CD14-positive monocyte (primary cell): Measurements from ENCODE around the gene RSPO4. TPM values are rescaled to one million over a fixed set of nuclear protein-coding genes. Genes with fewer than 3 reads are reported as not detected.

Experiments
- DNase-seq, 3 donors: peaks; one replicate each; pipeline ENCODE4 v3.0.0-alpha.2; 2011 to 2022
- H2AFZ ChIP-seq: 2 replicates; pipeline ENCODE4 v1.6.0; 2012; ENCODE audit warnings: mild to moderate bottlenecking, low read depth, low read length, inconsistent platforms; ENCODE audit not compliant: insufficient read depth, poor library complexity, severe bottlenecking
- H3K27ac ChIP-seq, 2 donors: 1 replicate in 1 of 2; 2 replicates in 1 of 2; pipeline ENCODE4 v1.5.1; 2012 to 2013; ENCODE audit warnings: low read length in 2 of 2, control low read depth in 1 of 2, inconsistent platforms in 1 of 2, low read depth in 1 of 2, mild to moderate bottlenecking in 1 of 2
- H3K27me3 ChIP-seq, 2 donors: one replicate each; pipeline versions ENCODE4 v1.6.0 to v1.6.1; 2011 to 2013; ENCODE audit warnings: low read length in 2 of 2; ENCODE audit not compliant: control insufficient read depth in 2 of 2, insufficient read depth in 2 of 2
- H3K36me3 ChIP-seq, 2 donors: replicated peaks in 1 of 2; 1 replicate in 1 of 2; 2 replicates in 1 of 2; pipeline versions ENCODE4 v1.5.1 to v1.6.1; 2012 to 2013; ENCODE audit warnings: low read length in 2 of 2, control low read depth in 1 of 2, inconsistent platforms in 1 of 2, mild to moderate bottlenecking in 1 of 2; ENCODE audit not compliant: insufficient read depth in 2 of 2, control insufficient read depth in 1 of 2
- H3K4me1 ChIP-seq, 2 donors: 1 replicate in 1 of 2; 2 replicates in 1 of 2; pipeline versions ENCODE4 v1.5.1 to v1.6.1; 2012 to 2013; ENCODE audit warnings: low read length in 2 of 2, control low read depth in 1 of 2, inconsistent platforms in 1 of 2, mild to moderate bottlenecking in 1 of 2, moderate library complexity in 1 of 2; ENCODE audit not compliant: insufficient read depth in 2 of 2, control insufficient read depth in 1 of 2
- H3K4me2 ChIP-seq: replicated peaks from 2 replicates; pipeline ENCODE3; 2012; ENCODE audit warnings: low read length, moderate library complexity, mild to moderate bottlenecking; ENCODE audit not compliant: poor library complexity, severe bottlenecking; ENCODE audit errors: extremely low read depth
- H3K4me3 ChIP-seq, 3 experiments: fragments of 200-600 bp in 1 of 3; sonication (generic) in 1 of 3; replicated peaks in 1 of 3; 1 replicate in 2 of 3; 2 replicates in 1 of 3; pipeline ENCODE4 v1.5.1; 2011 to 2013; ENCODE audit warnings: low read length in 3 of 3, mild to moderate bottlenecking in 3 of 3, control low read depth in 2 of 3, low read depth in 2 of 3, inconsistent platforms in 1 of 3, moderate library complexity in 1 of 3
- H3K79me2 ChIP-seq: 2 replicates; pipeline ENCODE4 v1.6.0; 2012; ENCODE audit warnings: mild to moderate bottlenecking, control low read depth, inconsistent platforms, low read length, moderate library complexity; ENCODE audit not compliant: insufficient read depth
- H3K9ac ChIP-seq: 2 replicates; pipeline ENCODE4 v1.6.0; 2017; ENCODE audit warnings: low read length, mild to moderate bottlenecking; ENCODE audit not compliant: insufficient read depth, poor library complexity, severe bottlenecking
- H3K9me3 ChIP-seq, 2 donors: replicated peaks in 1 of 2; 1 replicate in 1 of 2; 2 replicates in 1 of 2; pipeline versions ENCODE4 v1.5.1 to v1.6.1; 2012 to 2013; ENCODE audit warnings: low read length in 2 of 2, control low read depth in 1 of 2; ENCODE audit not compliant: control insufficient read depth in 1 of 2, insufficient read depth in 1 of 2
- H4K20me1 ChIP-seq: 2 replicates; pipeline ENCODE4 v1.6.0; 2012; ENCODE audit warnings: mild to moderate bottlenecking, low read length, control low read depth, moderate library complexity; ENCODE audit not compliant: insufficient read depth
- H3K27ac Mint-ChIP-seq, 7 donors: one replicate each; pipeline ENCODE4 v1.8.0; 2020; ENCODE audit warnings: mild to moderate bottlenecking in 7 of 7, mixed read lengths in 7 of 7, moderate library complexity in 6 of 7, inconsistent platforms in 2 of 7
- H3K27me3 Mint-ChIP-seq, 3 donors: one replicate each; pipeline ENCODE4 v1.8.0; 2021 to 2022; ENCODE audit warnings: low read depth in 3 of 3, mild to moderate bottlenecking in 3 of 3, mixed read lengths in 3 of 3, moderate library complexity in 3 of 3, inconsistent platforms in 1 of 3
- H3K36me3 Mint-ChIP-seq, 2 donors: one replicate each; pipeline ENCODE4 v1.8.0; 2020; ENCODE audit warnings: mixed read lengths in 2 of 2, inconsistent platforms in 1 of 2, mild to moderate bottlenecking in 1 of 2
- H3K4me1 Mint-ChIP-seq: one replicate; pipeline ENCODE4 v1.8.0; 2020; ENCODE audit warnings: mild to moderate bottlenecking, mixed read lengths
- H3K4me3 Mint-ChIP-seq, 2 donors: one replicate each; pipeline ENCODE4 v1.8.0; 2020; ENCODE audit warnings: mild to moderate bottlenecking in 2 of 2, mixed read lengths in 2 of 2, moderate library complexity in 1 of 2
- H3K9me3 Mint-ChIP-seq, 7 donors: one replicate each; pipeline ENCODE4 v1.8.0; 2020 to 2022; ENCODE audit warnings: mixed read lengths in 7 of 7, mild to moderate bottlenecking in 6 of 7, moderate library complexity in 6 of 7, inconsistent platforms in 2 of 7
- CTCF ChIP-seq: fragments of 200-600 bp; IDR thresholded peaks from one replicate; pipeline ENCODE4 v1.8.0; 2022; ENCODE audit warnings: antibody characterized with exemption, mild to moderate bottlenecking
- WGBS: methylation state at CpG from one replicate; pipeline ENCODE4 v1.1.5; 2013; ENCODE audit warnings: missing lambda C conversion rate; ENCODE audit not compliant: insufficient coverage; 5-methylcytosine and 5-hydroxymethylcytosine counted together
- intact Hi-C, 2 donors: fragments of 100-400 bp; cut with micrococcal nuclease; formaldehyde crosslinking; loops; one replicate each; pipeline versions ENCODE4 v1.15.0 to v1.15.1; 2023
- polyA plus RNA-seq, 3 donors: library from polyadenylated mRNA; depleted of rRNA in 1 of 3; unstranded in 2 of 3; stranded (reverse) in 1 of 3; fragments of 300-500 nt in 2 of 3; fragments of >200 nt in 1 of 3; fragmentation: Illumina TruSeq in 2 of 3; gene quantifications; 1 replicate in 2 of 3; 2 replicates in 1 of 3; pipeline ENCODE4 v1.2.3, GENCODE V29; 2012 to 2021

The RSPO4 gene
- polyA plus RNA-seq, 3 donors: not detected

GRCh38 chr20:934186-934840, 67.8 kb downstream of the RSPO4 start:
- Histone ChIP-seq H2AFZ (no peak overlapping the region), H4K20me1 (no peaks in the 10 kb centered on the region), H3K9ac (no peak overlapping the region), H3K4me2 (no peak overlapping the region), H3K27me3 (no peaks in the 10 kb centered on the region), H3K36me3 (no peaks in the 10 kb centered on the region), H3K9me3 (peaks cover 14 to 24% of the 10 kb centered on the region in 2 donors), H3K4me3 (no peak overlapping the region), H3K4me1 (no peaks in the 10 kb centered on the region), H3K79me2 (no peaks in the 10 kb centered on the region), H3K27ac (no peak overlapping the region)
- no peak overlapping the region for H3K4me3 Mint-ChIP-seq
- H3K9me3 Mint-ChIP-seq: peaks cover 12 to 31% (median 25%) of the 10 kb centered on the region in 7 donors
- no peak overlapping the region for H3K27ac Mint-ChIP-seq
- H3K4me1 Mint-ChIP-seq: peaks cover 3% of the 10 kb centered on the region
- H3K36me3 Mint-ChIP-seq: peaks cover 3% of the 10 kb centered on the region in 2 donors
- H3K27me3 Mint-ChIP-seq: peaks cover 2 to 4% (median 3%) of the 10 kb centered on the region in 3 donors
- no peak for TF ChIP-seq CTCF
- 88% methylated on average over 4 of the region's 9 CpGs for WGBS
- DNase-seq: no peak
- intact Hi-C loops: no loop called here

- H3K4me2 ChIP-seq: no peak overlapping the region
- no peaks in the 10 kb centered on the region for H3K79me2 ChIP-seq
- intact Hi-C loops: no loop called here
- no peak overlapping the region for H3K4me3 ChIP-seq
- no peaks in the 10 kb centered on the region for H3K27me3 ChIP-seq
- Mint-ChIP-seq H3K36me3 (peaks cover 3% of the 10 kb centered on the region in 2 donors), H3K27me3 (peaks cover 0 to 4% (median 3%) of the 10 kb centered on the region in 3 donors), H3K4me1 (peaks cover 3% of the 10 kb centered on the region), H3K27ac (no peak overlapping the region), H3K4me3 (no peak overlapping the region), H3K9me3 (peaks cover 12 to 34% (median 27%) of the 10 kb centered on the region in 7 donors)
- no peak overlapping the region for H2AFZ ChIP-seq
- no peaks in the 10 kb centered on the region for H4K20me1 ChIP-seq
- no peaks in the 10 kb centered on the region for H3K4me1 ChIP-seq
- H3K9ac ChIP-seq: no peak overlapping the region
- H3K36me3 ChIP-seq: no peaks in the 10 kb centered on the region
- H3K27ac ChIP-seq: no peak overlapping the region
- no peak for TF ChIP-seq CTCF
- H3K9me3 ChIP-seq: peaks cover 14 to 24% of the 10 kb centered on the region in 2 donors
- no peak for DNase-seq
- WGBS: 100% methylated on average over 1 of the region's 2 CpGs
Observed at GRCh38 chr20:933029-933428, 69.1 kb downstream of the RSPO4 start.
